ENCODE data around the gene COL12A1.

DNA sequence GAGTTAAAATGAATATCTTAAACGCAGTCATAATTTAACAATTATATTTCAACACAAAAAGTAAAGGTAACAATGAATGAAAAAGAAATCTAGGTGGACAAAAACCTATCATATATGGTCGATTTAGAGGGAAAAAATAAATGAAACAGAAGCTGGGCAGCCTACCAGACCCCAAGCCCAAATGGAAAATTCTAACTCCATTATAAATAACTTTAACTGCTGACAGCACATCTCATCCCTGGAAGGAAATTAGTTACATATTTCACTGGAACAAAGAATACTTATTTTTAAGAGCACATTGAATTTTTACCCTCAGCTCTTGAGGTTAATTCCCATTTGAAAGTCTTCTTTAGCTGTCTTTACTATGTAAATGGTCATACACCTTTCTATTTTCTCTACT, 39.1 kb downstream of the COL12A1 start:
- TF ChIP-seq POLR2AphosphoS5 (IDR thresholded peaks at IDR 0.05; ENCODE audit: low read depth), result no peak
- TF ChIP-seq, protein P1, sequence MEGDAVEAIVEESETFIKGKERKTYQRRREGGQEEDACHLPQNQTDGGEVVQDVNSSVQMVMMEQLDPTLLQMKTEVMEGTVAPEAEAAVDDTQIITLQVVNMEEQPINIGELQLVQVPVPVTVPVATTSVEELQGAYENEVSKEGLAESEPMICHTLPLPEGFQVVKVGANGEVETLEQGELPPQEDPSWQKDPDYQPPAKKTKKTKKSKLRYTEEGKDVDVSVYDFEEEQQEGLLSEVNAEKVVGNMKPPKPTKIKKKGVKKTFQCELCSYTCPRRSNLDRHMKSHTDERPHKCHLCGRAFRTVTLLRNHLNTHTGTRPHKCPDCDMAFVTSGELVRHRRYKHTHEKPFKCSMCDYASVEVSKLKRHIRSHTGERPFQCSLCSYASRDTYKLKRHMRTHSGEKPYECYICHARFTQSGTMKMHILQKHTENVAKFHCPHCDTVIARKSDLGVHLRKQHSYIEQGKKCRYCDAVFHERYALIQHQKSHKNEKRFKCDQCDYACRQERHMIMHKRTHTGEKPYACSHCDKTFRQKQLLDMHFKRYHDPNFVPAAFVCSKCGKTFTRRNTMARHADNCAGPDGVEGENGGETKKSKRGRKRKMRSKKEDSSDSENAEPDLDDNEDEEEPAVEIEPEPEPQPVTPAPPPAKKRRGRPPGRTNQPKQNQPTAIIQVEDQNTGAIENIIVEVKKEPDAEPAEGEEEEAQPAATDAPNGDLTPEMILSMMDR (conservative IDR thresholded peaks at IDR 0.05; ENCODE audit: low read depth in 2 of 2), result no peak
- TF ChIP-seq EZH2phosphoT487 (IDR thresholded peaks at IDR 0.05; ENCODE audit: unreplicated experiment), result no peak
- TF ChIP-seq EZH2 (IDR thresholded peaks at IDR 0.05; ENCODE audit: low read depth, unreplicated experiment), result no peak
- TF ChIP-seq ZNF331 (CRISPR knock-in tag; IDR thresholded peaks at IDR 0.05; ENCODE audit: low read depth), result no peak
- TF ChIP-seq STAT1 (IDR thresholded peaks at IDR 0.05; ENCODE audit: unreplicated experiment), result no peak
- TF ChIP-seq, protein P2, sequence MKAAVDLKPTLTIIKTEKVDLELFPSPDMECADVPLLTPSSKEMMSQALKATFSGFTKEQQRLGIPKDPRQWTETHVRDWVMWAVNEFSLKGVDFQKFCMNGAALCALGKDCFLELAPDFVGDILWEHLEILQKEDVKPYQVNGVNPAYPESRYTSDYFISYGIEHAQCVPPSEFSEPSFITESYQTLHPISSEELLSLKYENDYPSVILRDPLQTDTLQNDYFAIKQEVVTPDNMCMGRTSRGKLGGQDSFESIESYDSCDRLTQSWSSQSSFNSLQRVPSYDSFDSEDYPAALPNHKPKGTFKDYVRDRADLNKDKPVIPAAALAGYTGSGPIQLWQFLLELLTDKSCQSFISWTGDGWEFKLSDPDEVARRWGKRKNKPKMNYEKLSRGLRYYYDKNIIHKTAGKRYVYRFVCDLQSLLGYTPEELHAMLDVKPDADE (IDR thresholded peaks at IDR 0.05), result no peak
- TF ChIP-seq, protein P3, sequence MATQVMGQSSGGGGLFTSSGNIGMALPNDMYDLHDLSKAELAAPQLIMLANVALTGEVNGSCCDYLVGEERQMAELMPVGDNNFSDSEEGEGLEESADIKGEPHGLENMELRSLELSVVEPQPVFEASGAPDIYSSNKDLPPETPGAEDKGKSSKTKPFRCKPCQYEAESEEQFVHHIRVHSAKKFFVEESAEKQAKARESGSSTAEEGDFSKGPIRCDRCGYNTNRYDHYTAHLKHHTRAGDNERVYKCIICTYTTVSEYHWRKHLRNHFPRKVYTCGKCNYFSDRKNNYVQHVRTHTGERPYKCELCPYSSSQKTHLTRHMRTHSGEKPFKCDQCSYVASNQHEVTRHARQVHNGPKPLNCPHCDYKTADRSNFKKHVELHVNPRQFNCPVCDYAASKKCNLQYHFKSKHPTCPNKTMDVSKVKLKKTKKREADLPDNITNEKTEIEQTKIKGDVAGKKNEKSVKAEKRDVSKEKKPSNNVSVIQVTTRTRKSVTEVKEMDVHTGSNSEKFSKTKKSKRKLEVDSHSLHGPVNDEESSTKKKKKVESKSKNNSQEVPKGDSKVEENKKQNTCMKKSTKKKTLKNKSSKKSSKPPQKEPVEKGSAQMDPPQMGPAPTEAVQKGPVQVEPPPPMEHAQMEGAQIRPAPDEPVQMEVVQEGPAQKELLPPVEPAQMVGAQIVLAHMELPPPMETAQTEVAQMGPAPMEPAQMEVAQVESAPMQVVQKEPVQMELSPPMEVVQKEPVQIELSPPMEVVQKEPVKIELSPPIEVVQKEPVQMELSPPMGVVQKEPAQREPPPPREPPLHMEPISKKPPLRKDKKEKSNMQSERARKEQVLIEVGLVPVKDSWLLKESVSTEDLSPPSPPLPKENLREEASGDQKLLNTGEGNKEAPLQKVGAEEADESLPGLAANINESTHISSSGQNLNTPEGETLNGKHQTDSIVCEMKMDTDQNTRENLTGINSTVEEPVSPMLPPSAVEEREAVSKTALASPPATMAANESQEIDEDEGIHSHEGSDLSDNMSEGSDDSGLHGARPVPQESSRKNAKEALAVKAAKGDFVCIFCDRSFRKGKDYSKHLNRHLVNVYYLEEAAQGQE (IDR thresholded peaks at IDR 0.05; ENCODE audit: unreplicated experiment), result no peak
- no peak for TF ChIP-seq JUNB (IDR thresholded peaks at IDR 0.05; ENCODE audit: unreplicated experiment)
- TF ChIP-seq ZNF114 (CRISPR knock-in tag; IDR thresholded peaks at IDR 0.05), result no peak
- TF ChIP-seq CREB1 (CRISPR knock-in tag; IDR thresholded peaks at IDR 0.05; ENCODE audit: low read depth), result no peak
- TF ChIP-seq NANOG (IDR thresholded peaks at IDR 0.05; ENCODE audit: borderline replicate concordance), result no peak
